ENCODE data around the gene CIC.
A peak's percentile ranks its signal among the peaks of the same experiment; 100 is the strongest.

Gene CIC

GRCh38 chr19:42288387-42288786, 19.3 kb downstream of the CIC start:
- peak overlapping the region; percentile 33 for H3K27ac ChIP-seq
- peaks cover 68% of the 10 kb centered on the region for H3K36me3 ChIP-seq
- H3K4me3 ChIP-seq (ENCODE audit: low read depth in 1 of 2, low read length in 1 of 2), result no peak overlapping the region
- no peak for TF ChIP-seq CTCF (IDR thresholded peaks at IDR 0.05)
- H3K4me1 ChIP-seq (ENCODE audit: control insufficient read depth in 1 of 2, insufficient read depth in 1 of 2, low read depth in 1 of 2, low read length in 1 of 2), result peaks cover 22% of the 10 kb centered on the region in 2 experiments
- H3K27me3 ChIP-seq, result no peaks in the 10 kb centered on the region
- no peaks in the 10 kb centered on the region for H3K9me3 ChIP-seq

- H3K27me3 ChIP-seq, result no peaks in the 10 kb centered on the region
- H3K4me3 ChIP-seq (ENCODE audit: low read depth in 1 of 2, low read length in 1 of 2), result no peak overlapping the region
- H3K4me1 ChIP-seq (ENCODE audit: control insufficient read depth in 1 of 2, insufficient read depth in 1 of 2, low read depth in 1 of 2, low read length in 1 of 2), result peaks cover 21% of the 10 kb centered on the region in 2 experiments
- H3K9me3 ChIP-seq, result no peaks in the 10 kb centered on the region
- no peak for TF ChIP-seq CTCF (IDR thresholded peaks at IDR 0.05)
- no peak overlapping the region for H3K27ac ChIP-seq
- H3K36me3 ChIP-seq, result peaks cover 75% of the 10 kb centered on the region
Measured at GRCh38 chr19:42288881-42289555, 20.0 kb downstream of the CIC start.

GRCh38 chr19:42289556-42290041, 20.5 kb downstream of the CIC start:
- H3K4me3 ChIP-seq (ENCODE audit: low read depth in 1 of 2, low read length in 1 of 2), result no peak overlapping the region
- TF ChIP-seq CTCF (IDR thresholded peaks at IDR 0.05), result no peak
- H3K36me3 ChIP-seq, result peaks cover 80% of the 10 kb centered on the region
- H3K9me3 ChIP-seq, result no peaks in the 10 kb centered on the region
- H3K27ac ChIP-seq, result no peak overlapping the region
- peaks cover 20 to 21% of the 10 kb centered on the region in 2 experiments for H3K4me1 ChIP-seq (ENCODE audit: control insufficient read depth in 1 of 2, insufficient read depth in 1 of 2, low read depth in 1 of 2, low read length in 1 of 2)
- H3K27me3 ChIP-seq, result no peaks in the 10 kb centered on the region

- H3K4me3 ChIP-seq (ENCODE audit: low read depth in 1 of 2, low read length in 1 of 2), result no peak overlapping the region
- H3K4me1 ChIP-seq (ENCODE audit: control insufficient read depth in 1 of 2, insufficient read depth in 1 of 2, low read depth in 1 of 2, low read length in 1 of 2), result peaks cover 15 to 16% of the 10 kb centered on the region in 2 experiments
- H3K27me3 ChIP-seq, result no peaks in the 10 kb centered on the region
- no peaks in the 10 kb centered on the region for H3K9me3 ChIP-seq
- peaks cover 86% of the 10 kb centered on the region for H3K36me3 ChIP-seq
- no peak for TF ChIP-seq CTCF (IDR thresholded peaks at IDR 0.05)
- no peak overlapping the region for H3K27ac ChIP-seq
Measured at GRCh38 chr19:42290136-42290522, 21.1 kb downstream of the CIC start.

GRCh38 chr19:42290523-42291434, 21.7 kb downstream of the CIC start:
- Histone ChIP-seq H3K4me3 (ENCODE audit: low read depth in 1 of 2, low read length in 1 of 2) (no peak overlapping the region), H3K9me3 (no peaks in the 10 kb centered on the region), H3K36me3 (peaks cover 92% of the 10 kb centered on the region), H3K4me1 (ENCODE audit: control insufficient read depth in 1 of 2, insufficient read depth in 1 of 2, low read depth in 1 of 2, low read length in 1 of 2) (peaks cover 8 to 9% of the 10 kb centered on the region in 2 experiments), H3K27ac (no peak overlapping the region), H3K27me3 (no peaks in the 10 kb centered on the region)
- TF ChIP-seq CTCF (IDR thresholded peaks at IDR 0.05), result peak; percentile 39

Data from neutrophil (primary cell).